ENCODE measurements around the gene SIN3B.
"Not testable (repeated sequence)": the region's sequence is repeated elsewhere in the genome, so short reads cannot be mapped to it uniquely, and the experiment has no call there.

Gene SIN3B

GRCh38 chr19:16868423-16869130 lies 39.4 kb downstream of the SIN3B start:
- no peak for DNase-seq (ENCODE audit: low read depth)

DNA sequence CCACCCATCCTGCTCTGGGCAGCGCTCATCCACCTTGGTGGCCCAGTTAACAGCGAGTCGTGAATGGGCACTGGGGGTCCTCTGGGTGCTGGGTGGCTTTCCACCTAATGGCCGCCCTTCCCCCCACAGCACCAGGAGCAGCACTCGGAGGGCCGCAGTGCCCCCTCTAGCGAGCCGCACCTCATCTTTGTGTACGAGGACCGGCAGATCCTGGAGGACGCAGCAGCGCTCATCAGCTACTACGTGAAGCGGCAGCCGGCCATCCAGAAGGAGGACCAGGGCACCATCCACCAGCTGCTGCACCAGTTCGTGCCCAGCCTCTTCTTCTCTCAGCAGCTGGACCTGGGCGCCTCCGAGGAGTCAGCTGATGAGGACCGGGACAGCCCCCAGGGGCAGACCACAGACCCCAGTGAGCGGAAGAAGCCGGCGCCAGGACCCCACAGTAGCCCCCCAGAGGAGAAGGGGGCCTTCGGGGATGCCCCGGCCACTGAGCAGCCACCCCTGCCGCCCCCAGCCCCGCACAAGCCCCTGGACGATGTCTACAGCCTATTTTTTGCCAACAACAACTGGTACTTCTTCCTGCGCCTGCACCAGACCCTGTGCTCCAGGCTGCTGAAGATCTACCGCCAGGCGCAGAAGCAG lies 40.3 kb downstream of the SIN3B start:
- no peak for DNase-seq (ENCODE audit: low read depth)

- DNase-seq (ENCODE audit: low read depth), result no peak
Observed at GRCh38 chr19:16871871-16872270, 42.7 kb downstream of the SIN3B start.

DNA sequence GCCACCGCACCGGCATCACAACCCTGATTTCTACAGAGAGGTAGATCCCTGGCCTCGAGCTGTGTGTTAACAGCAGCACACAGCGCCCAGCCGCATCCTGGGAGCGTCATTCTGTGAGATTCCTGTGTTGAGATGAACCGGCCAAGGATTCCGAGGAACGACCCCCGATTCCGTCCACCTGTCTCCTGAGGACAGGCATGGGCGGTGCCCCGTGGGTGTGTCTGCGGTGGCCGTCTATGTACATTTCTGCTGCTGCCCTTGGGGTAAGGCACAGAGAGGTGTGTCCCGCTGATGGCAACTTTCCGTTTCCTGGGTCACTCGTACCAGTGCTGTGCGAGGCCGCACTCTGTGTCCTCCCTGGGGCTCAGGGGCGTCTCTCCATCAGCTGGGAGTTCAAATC lies 43.5 kb downstream of the SIN3B start:
- DNase-seq (ENCODE audit: low read depth), result no peak

DNA sequence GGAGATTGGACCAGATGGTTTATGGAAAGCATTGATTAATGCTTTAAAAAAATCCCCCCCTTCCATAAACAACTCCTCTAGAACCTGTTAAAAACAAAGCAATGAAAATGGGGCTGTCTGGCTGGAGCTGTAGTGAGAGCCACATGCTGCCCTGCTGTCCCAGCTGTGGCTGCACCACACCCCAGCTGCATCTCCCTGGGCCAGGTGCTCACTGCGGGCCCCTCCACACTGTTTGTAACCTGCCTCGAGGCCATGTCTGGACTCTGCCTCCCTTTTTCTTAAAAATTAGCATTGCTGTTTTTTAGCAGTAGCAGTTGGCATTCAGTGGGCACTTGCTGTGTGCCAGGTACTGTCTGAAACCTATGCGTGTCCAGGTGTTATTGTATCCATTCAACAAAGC lies 44.4 kb downstream of the SIN3B start:
- DNase-seq (ENCODE audit: low read depth), result no peak

GRCh38 chr19:16874250-16874977 lies 45.2 kb downstream of the SIN3B start:
- DNase-seq (ENCODE audit: low read depth), result no peak

- not testable (repeated sequence) for DNase-seq (ENCODE audit: low read depth)
Observed at GRCh38 chr19:16874978-16875299, 45.7 kb downstream of the SIN3B start.

- DNase-seq (ENCODE audit: low read depth), result no peak
Observed at GRCh38 chr19:16875584-16876555, 46.7 kb downstream of the SIN3B start.

GRCh38 chr19:16876904-16877361 lies 47.7 kb downstream of the SIN3B start:
- DNase-seq (ENCODE audit: low read depth), result no peak

DNA sequence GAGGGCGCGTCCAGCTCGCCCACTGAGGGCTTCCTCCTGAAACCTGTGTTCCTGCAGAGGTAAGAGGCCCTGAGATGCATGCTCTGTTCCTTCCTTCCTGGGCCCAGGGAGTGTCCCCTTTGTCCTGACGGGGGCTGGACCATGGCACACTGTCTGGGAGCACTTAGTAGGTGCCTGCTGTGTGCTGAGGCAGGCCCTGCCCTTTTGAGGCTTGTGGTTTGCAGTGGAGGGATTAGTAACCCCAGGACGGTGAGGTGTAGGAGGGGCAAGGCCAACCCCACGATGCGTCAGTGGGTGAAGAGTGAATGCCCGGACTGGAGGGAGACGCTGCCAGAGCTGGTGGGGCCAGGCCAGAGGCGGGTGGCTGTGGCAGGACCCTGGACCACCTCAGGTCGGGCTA lies 48.4 kb downstream of the SIN3B start:
- no peak for DNase-seq (ENCODE audit: low read depth)

GRCh38 chr19:16878181-16878965 lies 49.2 kb downstream of the SIN3B start:
- DNase-seq (ENCODE audit: low read depth), result no peak

- no peak for DNase-seq (ENCODE audit: low read depth)
Observed at GRCh38 chr19:16880884-16881554, 51.8 kb downstream of the SIN3B start.

GRCh38 chr19:16882146-16882545 lies 52.9 kb downstream of the SIN3B start:
- no peak for DNase-seq (ENCODE audit: low read depth)

GRCh38 chr19:16883522-16883921 lies 54.3 kb downstream of the SIN3B start:
- no peak for DNase-seq (ENCODE audit: low read depth)

GRCh38 chr19:16885166-16885565 lies 56.0 kb downstream of the SIN3B start:
- DNase-seq (ENCODE audit: low read depth), result no peak

- no peak for DNase-seq (ENCODE audit: low read depth)
Observed at GRCh38 chr19:16886305-16886880, 57.2 kb downstream of the SIN3B start.

DNA sequence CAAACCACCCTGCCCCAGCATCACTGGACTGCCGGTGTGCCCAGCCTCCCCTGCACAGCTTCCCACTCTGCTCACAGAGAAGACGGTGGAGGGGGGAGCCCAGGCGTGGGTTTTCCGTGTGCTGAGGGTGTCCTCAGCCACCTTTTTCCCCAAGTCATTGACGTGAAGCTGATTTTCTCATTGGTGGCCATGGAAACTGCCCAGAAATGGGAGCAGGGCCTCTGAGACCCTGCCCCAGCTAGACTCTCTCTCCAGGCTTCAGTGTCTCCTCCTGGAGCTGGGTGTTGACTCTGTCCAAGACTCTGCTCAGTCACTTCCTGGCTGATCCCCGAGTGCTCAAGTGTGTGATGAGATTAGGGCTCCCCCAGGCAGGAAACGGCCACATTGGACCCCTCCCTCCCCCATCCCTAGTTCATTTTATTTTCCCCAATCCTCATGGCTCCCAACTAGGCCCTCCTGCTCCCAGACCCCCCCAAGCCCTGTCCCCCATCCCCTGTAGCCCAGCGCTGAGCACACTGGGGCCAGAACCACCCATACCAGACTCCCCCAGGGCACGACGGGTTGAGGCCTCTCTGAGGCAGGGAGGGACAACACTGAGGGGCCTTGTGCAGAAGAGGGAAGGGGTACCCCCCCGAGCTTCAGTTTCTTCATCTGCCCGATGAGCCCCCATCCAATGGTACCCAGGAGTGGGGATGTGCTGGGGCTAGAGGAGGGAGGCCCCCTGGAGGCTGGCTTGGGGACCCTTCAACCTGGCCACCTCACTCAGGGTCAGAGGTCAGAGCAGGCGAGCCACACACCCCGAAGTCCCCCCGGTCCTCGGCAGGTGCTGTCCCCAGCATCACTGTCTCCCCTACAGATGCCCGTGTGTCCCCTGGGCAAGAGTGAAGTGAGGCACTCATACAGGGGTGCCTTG lies 58.4 kb downstream of the SIN3B start:
- no peak for DNase-seq (ENCODE audit: low read depth)

DNA sequence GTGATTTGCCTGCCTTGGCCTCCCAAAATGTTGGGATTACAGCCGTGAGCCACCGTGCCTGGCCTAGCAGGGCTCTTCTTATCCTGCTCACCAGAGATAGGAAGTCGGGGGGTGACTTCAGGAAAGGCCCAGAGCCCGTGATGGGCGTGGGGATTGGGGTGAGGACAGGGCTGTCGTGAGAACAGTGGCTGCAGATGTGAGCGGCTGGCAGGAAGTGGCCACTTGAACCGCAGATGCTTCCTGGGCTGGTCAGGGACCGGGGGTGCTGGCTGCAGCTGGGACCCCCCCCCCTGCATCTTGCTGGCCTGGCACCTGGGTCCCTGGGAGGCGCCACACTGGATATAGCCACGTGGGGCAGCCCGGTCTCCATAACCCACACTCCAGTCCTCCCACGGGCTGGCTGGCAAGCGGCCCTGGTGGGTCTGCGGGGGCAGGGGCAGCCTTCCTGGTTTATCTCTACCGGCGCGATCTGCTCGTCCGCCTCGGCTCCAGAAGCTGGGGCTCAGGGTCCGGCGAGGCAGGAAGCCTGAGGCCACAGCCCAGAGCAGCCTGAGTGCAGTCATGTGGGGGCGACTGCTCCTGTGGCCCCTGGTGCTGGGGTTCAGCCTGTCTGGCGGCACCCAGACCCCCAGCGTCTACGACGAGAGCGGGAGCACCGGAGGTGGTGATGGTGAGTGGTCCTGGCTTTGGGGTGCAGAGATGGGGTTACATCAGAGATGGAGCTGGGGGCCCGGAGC lies 59.6 kb downstream of the SIN3B start, which contains the start of gene F2RL3:
F2RL3 (plus strand) TSS at position 371 of the 737 bp plus-strand sequence; CDS start at position 562, 191 bp downstream.
- DNase-seq (ENCODE audit: low read depth), result no peak
